ENCODE measurements around the gene MN1. TPM values are rescaled to one million over a fixed set of nuclear protein-coding genes. Genes with fewer than 3 reads are reported as not detected.

The MN1 gene
- total RNA-seq, 2 experiments from 2014 or later = 0.27 to 0.28 TPM

DNA sequence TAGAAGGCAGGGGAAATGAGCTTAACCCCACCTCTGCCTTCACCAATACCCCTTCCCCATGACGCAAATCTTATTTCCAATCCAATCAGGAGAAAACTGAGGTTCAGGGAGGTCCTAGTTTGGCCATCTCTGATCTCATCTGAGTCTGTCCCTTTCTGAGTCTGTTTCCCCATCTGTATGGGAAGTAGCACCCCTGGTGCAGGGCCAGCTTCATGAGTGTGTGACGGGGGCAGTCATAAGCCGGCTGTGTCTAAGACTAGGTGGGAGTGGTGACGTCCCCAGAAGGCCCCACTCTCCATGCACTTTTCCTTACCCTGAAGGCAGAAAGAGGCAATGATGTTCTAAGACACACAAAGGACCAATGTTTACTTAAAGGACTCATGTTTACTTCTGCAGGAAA is 72.3 kb downstream of the MN1 start:
- Mint-ChIP-seq H3K27me3 (peaks cover 28% of the 10 kb centered on the region), H3K27ac (no peak overlapping the region), H3K4me1 (ENCODE audit: low read depth) (no peaks in the 10 kb centered on the region), H3K4me3 (no peak overlapping the region), H3K36me3 (ENCODE audit: low read depth) (no peaks in the 10 kb centered on the region), H3K9me3 (no peaks in the 10 kb centered on the region)
- no peak for DNase-seq
- H3K27ac ChIP-seq (ENCODE audit: low read depth in 1 of 2, low read length in 2 of 2) = no peak overlapping the region
- H3K4me3 ChIP-seq (ENCODE audit: low read length) = no peak overlapping the region
- ATAC-seq (ENCODE audit: poor library complexity) = no peak
- TF ChIP-seq, protein P1, sequence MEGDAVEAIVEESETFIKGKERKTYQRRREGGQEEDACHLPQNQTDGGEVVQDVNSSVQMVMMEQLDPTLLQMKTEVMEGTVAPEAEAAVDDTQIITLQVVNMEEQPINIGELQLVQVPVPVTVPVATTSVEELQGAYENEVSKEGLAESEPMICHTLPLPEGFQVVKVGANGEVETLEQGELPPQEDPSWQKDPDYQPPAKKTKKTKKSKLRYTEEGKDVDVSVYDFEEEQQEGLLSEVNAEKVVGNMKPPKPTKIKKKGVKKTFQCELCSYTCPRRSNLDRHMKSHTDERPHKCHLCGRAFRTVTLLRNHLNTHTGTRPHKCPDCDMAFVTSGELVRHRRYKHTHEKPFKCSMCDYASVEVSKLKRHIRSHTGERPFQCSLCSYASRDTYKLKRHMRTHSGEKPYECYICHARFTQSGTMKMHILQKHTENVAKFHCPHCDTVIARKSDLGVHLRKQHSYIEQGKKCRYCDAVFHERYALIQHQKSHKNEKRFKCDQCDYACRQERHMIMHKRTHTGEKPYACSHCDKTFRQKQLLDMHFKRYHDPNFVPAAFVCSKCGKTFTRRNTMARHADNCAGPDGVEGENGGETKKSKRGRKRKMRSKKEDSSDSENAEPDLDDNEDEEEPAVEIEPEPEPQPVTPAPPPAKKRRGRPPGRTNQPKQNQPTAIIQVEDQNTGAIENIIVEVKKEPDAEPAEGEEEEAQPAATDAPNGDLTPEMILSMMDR (IDR thresholded peaks at IDR 0.05) = no peak
- intact Hi-C loops (cut with DNase I, micrococcal nuclease) = no loop called here
- peaks cover 0 to 10% of the 10 kb centered on the region in 2 experiments for H3K9me3 ChIP-seq (ENCODE audit: control insufficient read depth in 1 of 2, insufficient read depth in 1 of 2, low read length in 2 of 2)
- H3K27me3 ChIP-seq (ENCODE audit: control insufficient read depth in 1 of 2, insufficient read depth in 2 of 2, low read length in 2 of 2) = peaks cover 0 to 9% of the 10 kb centered on the region in 2 experiments
- ChIA-PET POLR2A (no interaction called here), CTCF (no interaction called here)
- no peaks in the 10 kb centered on the region for H3K36me3 ChIP-seq (ENCODE audit: insufficient read depth, low read length)
- H3K4me1 ChIP-seq (ENCODE audit: insufficient read depth, low read length) = no peaks in the 10 kb centered on the region

DNA sequence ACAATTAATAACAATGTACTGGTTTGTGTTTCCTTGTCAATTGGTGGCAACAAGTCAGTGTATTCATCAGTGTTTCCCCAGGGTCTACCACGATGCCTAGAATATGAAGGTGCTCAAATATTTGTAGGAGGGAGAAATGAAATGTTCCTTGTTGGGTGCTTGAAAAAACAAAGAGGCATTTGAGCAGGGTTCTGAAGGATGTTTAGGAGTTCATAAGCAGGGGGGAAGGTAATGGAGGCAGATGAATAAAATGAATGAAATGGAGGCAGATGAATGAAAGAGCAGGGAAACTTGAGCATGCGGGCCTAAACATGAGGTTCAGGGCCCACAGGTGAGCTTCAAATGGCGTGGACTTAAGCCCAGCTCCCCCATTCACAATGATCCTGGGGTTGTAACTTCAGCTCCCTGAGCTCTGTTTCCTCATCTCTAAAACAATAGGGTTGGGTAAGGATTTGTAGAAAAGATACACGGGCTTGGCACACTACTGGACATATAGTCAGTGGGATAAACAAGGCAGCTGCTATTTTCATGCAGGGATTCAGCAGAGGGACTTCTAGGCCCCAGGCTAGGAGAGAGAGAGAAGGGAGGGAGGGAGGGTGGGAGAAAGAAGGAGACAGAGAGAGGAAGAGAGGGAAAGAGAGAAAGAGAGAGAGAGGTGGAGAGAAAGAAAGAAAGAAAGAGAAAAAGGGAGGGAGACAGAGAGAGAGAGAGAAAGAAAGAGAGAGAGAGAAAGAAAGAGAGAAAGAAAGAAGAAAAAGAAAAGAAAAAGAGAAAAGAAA is 73.7 kb downstream of the MN1 start:
- no peaks in the 10 kb centered on the region for H3K36me3 ChIP-seq (ENCODE audit: insufficient read depth, low read length)
- H3K27ac ChIP-seq (ENCODE audit: low read depth in 1 of 2, low read length in 2 of 2) = no peak overlapping the region
- H3K9me3 ChIP-seq (ENCODE audit: control insufficient read depth in 1 of 2, insufficient read depth in 1 of 2, low read length in 2 of 2) = peaks cover 0 to 10% of the 10 kb centered on the region in 2 experiments
- no peaks in the 10 kb centered on the region for H3K4me1 Mint-ChIP-seq (ENCODE audit: low read depth)
- CTCF ChIA-PET = no interaction called here
- no peak overlapping the region for H3K4me3 Mint-ChIP-seq
- POLR2A ChIA-PET = no interaction called here
- DNase-seq (no peak), ATAC-seq (ENCODE audit: poor library complexity) (no peak)
- no peak overlapping the region for H3K27ac Mint-ChIP-seq
- H3K27me3 ChIP-seq (ENCODE audit: control insufficient read depth in 1 of 2, insufficient read depth in 2 of 2, low read length in 2 of 2) = peaks cover 0 to 9% of the 10 kb centered on the region in 2 experiments
- intact Hi-C loops (cut with DNase I, micrococcal nuclease) = no loop called here
- peaks cover 42% of the 10 kb centered on the region for H3K27me3 Mint-ChIP-seq
- H3K4me3 ChIP-seq (ENCODE audit: low read length) = no peak overlapping the region
- no peaks in the 10 kb centered on the region for H3K4me1 ChIP-seq (ENCODE audit: insufficient read depth, low read length)
- H3K36me3 Mint-ChIP-seq (ENCODE audit: low read depth) = no peaks in the 10 kb centered on the region
- TF ChIP-seq, protein P1 (IDR thresholded peaks at IDR 0.05) = peak; percentile 28
- H3K9me3 Mint-ChIP-seq = no peaks in the 10 kb centered on the region

DNA sequence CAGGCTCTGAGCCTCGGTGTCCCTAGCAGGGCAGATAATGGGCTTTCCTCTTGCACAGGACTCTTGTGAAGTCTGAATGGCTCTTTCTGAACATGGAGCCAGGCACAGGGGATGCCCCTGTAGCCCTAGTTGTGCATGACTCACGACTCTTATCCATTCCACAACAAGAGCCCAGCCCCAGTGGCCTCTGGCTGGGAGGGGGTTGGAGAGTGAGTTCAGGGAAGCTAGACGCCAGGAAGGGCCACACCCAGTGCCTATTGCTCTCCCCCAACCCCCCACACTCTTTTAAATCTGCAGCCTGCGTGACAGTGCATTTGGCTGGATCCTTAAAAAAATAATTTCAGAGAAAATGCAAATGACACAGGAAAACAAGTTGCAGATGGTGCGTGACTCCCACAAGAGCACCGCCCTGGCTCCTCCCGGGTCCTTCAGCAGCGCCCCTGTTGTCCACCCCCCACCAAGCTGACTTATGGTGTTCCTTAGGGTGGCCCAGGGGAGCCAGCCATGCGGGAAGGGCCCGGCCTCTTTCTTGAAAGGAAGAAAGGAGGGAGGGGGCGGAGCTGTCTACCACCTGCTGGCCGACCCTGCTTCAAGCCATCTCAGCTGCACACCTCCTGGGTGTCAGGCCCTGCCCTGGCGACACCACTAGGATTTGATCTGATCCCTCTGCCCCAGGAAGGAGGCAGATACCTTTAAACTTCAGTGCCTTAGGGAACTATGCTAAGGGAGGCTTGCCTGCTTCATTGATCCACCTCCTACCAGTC is 74.7 kb downstream of the MN1 start:
- H3K4me3 ChIP-seq (ENCODE audit: low read length) = no peak overlapping the region
- H3K36me3 Mint-ChIP-seq (ENCODE audit: low read depth) = no peaks in the 10 kb centered on the region
- H3K9me3 Mint-ChIP-seq = no peaks in the 10 kb centered on the region
- intact Hi-C loops (cut with DNase I, micrococcal nuclease) = no loop called here
- H3K9me3 ChIP-seq (ENCODE audit: control insufficient read depth in 1 of 2, insufficient read depth in 1 of 2, low read length in 2 of 2) = peaks cover 0 to 10% of the 10 kb centered on the region in 2 experiments
- POLR2A ChIA-PET = no interaction called here
- no peak overlapping the region for H3K27ac ChIP-seq (ENCODE audit: low read depth in 1 of 2, low read length in 2 of 2)
- no peaks in the 10 kb centered on the region for H3K4me1 Mint-ChIP-seq (ENCODE audit: low read depth)
- H3K36me3 ChIP-seq (ENCODE audit: insufficient read depth, low read length) = no peaks in the 10 kb centered on the region
- ATAC-seq (ENCODE audit: poor library complexity) (no peak), DNase-seq (peak in 2 of 14 experiments; percentile 40 to 69)
- H3K4me3 Mint-ChIP-seq = no peak overlapping the region
- CTCF ChIA-PET = no interaction called here
- peaks cover 42% of the 10 kb centered on the region for H3K27me3 Mint-ChIP-seq
- no peaks in the 10 kb centered on the region for H3K4me1 ChIP-seq (ENCODE audit: insufficient read depth, low read length)
- peaks cover 0 to 9% of the 10 kb centered on the region in 2 experiments for H3K27me3 ChIP-seq (ENCODE audit: control insufficient read depth in 1 of 2, insufficient read depth in 2 of 2, low read length in 2 of 2)
- TF ChIP-seq, protein P1 (IDR thresholded peaks at IDR 0.05) = no peak
- no peak overlapping the region for H3K27ac Mint-ChIP-seq
